Right cardiac atrium (tissue), 5 donors: ENCODE results near the gene LBX1. TPM values are rescaled to one million over a fixed set of nuclear protein-coding genes. Genes with fewer than 3 reads are reported as not detected.

Experiments used
- ATAC-seq, 2 donors: fragments of 200-7000 bp; cut with Tn5 transposase; one replicate each; pipeline versions ENCODE4 v1.8.0 to v1.9.1; 2020; ENCODE audit warnings: moderate library complexity in 2 of 2, mild to moderate bottlenecking in 1 of 2
- DNase-seq, 3 donors: peaks; one replicate each; pipeline ENCODE4 v3.0.0-alpha.2; 2020
- H3K27ac ChIP-seq: one replicate; pipeline ENCODE4 v1.5.1; 2013; ENCODE audit warnings: mild to moderate bottlenecking, low read length, control low read depth, moderate library complexity
- H3K27me3 ChIP-seq: one replicate; pipeline ENCODE4 v1.6.1; 2013; ENCODE audit not compliant: control insufficient read depth, insufficient read depth
- H3K4me1 ChIP-seq: one replicate; pipeline ENCODE4 v1.6.1; 2013; ENCODE audit warnings: low read length; ENCODE audit not compliant: control insufficient read depth, insufficient read depth
- H3K4me3 ChIP-seq: one replicate; pipeline ENCODE4 v1.5.1; 2013; ENCODE audit warnings: low read length, control low read depth
- H3K9me3 ChIP-seq: one replicate; pipeline ENCODE4 v1.6.1; 2013; ENCODE audit warnings: low read length; ENCODE audit not compliant: control insufficient read depth
- WGBS: extraction: QIAGEN DNeasy Blood & Tissue Kit; methylation state at CpG from one replicate; pipeline ENCODE4 v1.1.7; 2013; 5-methylcytosine and 5-hydroxymethylcytosine counted together
- intact Hi-C, 4 donors: fragments of 100-400 bp; cut with DNase I; formaldehyde crosslinking; loops; one replicate each; pipeline versions ENCODE4 v1.11.0 to v1.14.0; 2022 to 2023
- polyA plus RNA-seq: library from polyadenylated mRNA; stranded (reverse); fragments of 200-250 nt; gene quantifications from one replicate; pipeline ENCODE4 v1.2.3, GENCODE V29; 2013
- total RNA-seq, 4 donors: library from RNA; stranded (reverse); fragmentation: NEBNext Ultra II Directional; extraction: Animal tissue kit (Norgen Biotek cat#: 25700); gene quantifications; one replicate each; pipeline ENCODE4 v1.2.1, GENCODE V29; 2021
- donor health status: healthy with polysubstance abuse.
- donor health status: DM: no; HTN: yes; CAD: no.
- donor health status: DM: no; HTN: no; CAD: no.
- donor health status: DM: no; HTN: yes; CAD: no; lungs with severe emphysema.
- donor health status: DM: yes; HTN: yes; CAD: no.

Gene LBX1
- total and polyA plus RNA-seq, 5 donors = not detected

DNA sequence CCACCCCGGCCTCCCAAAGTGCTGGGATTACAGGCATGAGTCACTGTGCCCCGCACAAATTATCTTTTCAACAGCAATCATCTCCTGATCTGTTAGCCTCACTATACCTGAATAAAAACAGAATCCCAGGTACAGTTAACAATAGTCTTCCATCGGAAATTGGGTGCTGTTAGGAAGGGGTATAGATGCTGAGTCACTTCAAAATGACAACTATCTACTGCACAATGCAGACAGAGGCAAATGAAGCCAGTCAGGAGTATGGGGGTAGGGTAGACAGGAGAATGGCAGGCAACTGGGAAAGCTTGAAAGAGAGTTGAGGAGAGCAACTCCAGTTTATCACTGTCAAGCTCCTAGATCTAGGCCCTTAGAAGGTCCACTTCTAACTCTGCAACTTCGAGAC lies 40.3 kb downstream of the LBX1 start:
- no peak overlapping the region for H3K27ac ChIP-seq
- ATAC-seq = no peak
- no peaks in the 10 kb centered on the region for H3K4me1 ChIP-seq
- no peaks in the 10 kb centered on the region for H3K9me3 ChIP-seq
- whole genome bisulfite sequencing = 87% methylated on average over 4 of the region's 4 CpGs
- intact Hi-C loops = no loop called here
- no peak overlapping the region for H3K4me3 ChIP-seq
- DNase-seq = no peak
- H3K27me3 ChIP-seq = no peaks in the 10 kb centered on the region

DNA sequence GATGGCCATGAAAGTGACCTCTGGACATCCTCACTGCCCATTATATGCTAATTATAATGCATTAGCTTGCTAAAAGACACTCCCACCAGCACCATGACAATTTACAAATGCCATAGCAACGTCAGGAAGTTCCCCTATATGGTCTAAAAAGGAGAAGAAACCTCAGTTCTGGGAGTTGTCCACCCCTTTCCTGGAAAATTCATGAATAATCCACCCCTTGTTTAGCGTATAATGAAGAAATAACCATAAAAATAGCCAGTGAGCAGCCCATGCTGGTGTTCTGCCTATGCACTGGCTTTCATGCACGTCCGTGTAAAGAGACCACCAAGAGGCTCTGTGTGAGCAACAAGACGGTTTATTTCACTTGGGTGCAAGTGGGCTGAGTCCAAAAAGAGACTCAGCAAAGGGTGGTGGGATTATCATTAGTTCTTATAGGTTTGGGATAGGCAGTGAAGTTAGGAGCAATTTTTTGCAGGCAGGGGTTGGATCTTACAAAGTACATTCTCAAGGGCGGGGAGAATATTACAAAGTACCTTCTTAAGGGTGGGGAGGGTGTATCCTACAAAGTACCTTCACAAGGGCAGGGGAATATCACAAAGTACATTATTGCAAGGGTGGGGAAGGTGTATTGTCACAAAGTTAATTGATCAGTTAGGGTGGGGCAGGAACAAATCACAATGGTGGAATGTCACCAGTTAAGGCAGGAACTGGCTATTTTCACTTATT lies 45.6 kb downstream of the LBX1 start:
- Histone ChIP-seq H3K27ac (no peak overlapping the region), H3K9me3 (no peaks in the 10 kb centered on the region), H3K27me3 (no peaks in the 10 kb centered on the region), H3K4me1 (no peaks in the 10 kb centered on the region), H3K4me3 (no peak overlapping the region)
- WGBS = 76% methylated on average over 6 of the region's 6 CpGs
- DNase-seq (no peak), ATAC-seq (no peak)
- intact Hi-C loops = no loop called here

DNA sequence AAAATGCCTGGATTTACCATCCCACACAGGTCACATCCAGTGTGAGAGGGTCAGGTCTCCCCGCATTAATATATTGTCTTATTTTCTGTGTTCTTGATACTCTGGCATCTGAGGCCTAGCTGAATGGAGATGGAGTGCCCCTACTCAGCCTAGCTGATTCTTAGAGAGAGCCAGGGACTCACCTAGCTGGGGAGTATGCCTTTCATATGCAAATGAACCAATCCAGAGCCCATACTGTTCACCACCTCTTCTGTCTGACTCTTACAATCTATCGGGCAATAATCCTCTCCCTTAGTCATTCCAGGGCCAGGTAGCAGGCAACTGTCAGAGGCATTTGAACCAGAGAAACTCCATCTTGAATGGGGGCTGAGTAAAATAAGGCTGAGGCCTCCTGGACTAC lies 46.3 kb downstream of the LBX1 start:
- intact Hi-C loops = no loop called here
- H3K4me3 ChIP-seq = no peak overlapping the region
- no peak overlapping the region for H3K27ac ChIP-seq
- WGBS = 68% methylated on average over 2 of the region's 2 CpGs
- H3K4me1 ChIP-seq = no peaks in the 10 kb centered on the region
- no peak for DNase-seq
- H3K27me3 ChIP-seq = no peaks in the 10 kb centered on the region
- no peaks in the 10 kb centered on the region for H3K9me3 ChIP-seq
- ATAC-seq = no peak

Other genes starting within 250 kb of the LBX1 start
- 10 to 100 TPM; 47.2 to 62.6 (median 60.6) TPM for gene MRPL43, start 242.0 kb downstream of the LBX1 start, total RNA-seq
- 90.6 TPM for gene MRPL43, start 242.0 kb downstream of the LBX1 start, polyA plus RNA-seq
- 1 to 10 TPM; 4.3 to 7.5 (median 5.2) TPM for gene TWNK, start 241.9 kb downstream of the LBX1 start, total RNA-seq
- 4.4 TPM for gene TWNK, start 241.9 kb downstream of the LBX1 start, polyA plus RNA-seq
- 10 to 100 TPM; 42.5 to 48.5 (median 47.5) TPM for gene LZTS2, start 229.7 kb downstream of the LBX1 start, total RNA-seq
- 66.4 TPM for gene LZTS2, start 229.7 kb downstream of the LBX1 start, polyA plus RNA-seq
- under 1 TPM; 0.33 to 0.94 (median 0.83) TPM for gene PDZD7, start 198.3 kb downstream of the LBX1 start, total RNA-seq
- 0.41 TPM for gene PDZD7, start 198.3 kb downstream of the LBX1 start, polyA plus RNA-seq
- 10 to 100 TPM; 21.1 to 28.1 (median 24.7) TPM for gene SFXN3, start 198.2 kb downstream of the LBX1 start, total RNA-seq
- gene SFXN3, start 198.2 kb downstream of the LBX1 start, polyA plus RNA-seq = 18.0 TPM
- gene KAZALD1, start 167.5 kb downstream of the LBX1 start, total RNA-seq = 10 to 100 TPM in 3 of 4 donors, 1 to 10 TPM in 1; 6.7 to 19.1 (median 12.7) TPM
- 15.3 TPM for gene KAZALD1, start 167.5 kb downstream of the LBX1 start, polyA plus RNA-seq
- 1 to 10 TPM in 3 of 4 donors, under 1 TPM in 1; 0.09 to 1.2 (median 1.0) TPM for gene TLX1, start 98.2 kb downstream of the LBX1 start, total RNA-seq
- gene TLX1, start 98.2 kb downstream of the LBX1 start, polyA plus RNA-seq = 0.52 TPM
- 10 to 100 TPM; 26.4 to 35.3 (median 32.0) TPM for gene BTRC, start 124.7 kb upstream of the LBX1 start, total RNA-seq
- 11.5 TPM for gene BTRC, start 124.7 kb upstream of the LBX1 start, polyA plus RNA-seq